ENCODE data around the gene GRID1.

The GRID1 gene

GRCh38 chr10:86366033-86366901, at the start of gene GRID1:
GRID1 (minus strand) TSS chr10:86366795.
- TF ChIP-seq POLR2A (IDR thresholded peaks at IDR 0.05; ENCODE audit: low read length) = no peak
- DNase-seq = no peak

DNA sequence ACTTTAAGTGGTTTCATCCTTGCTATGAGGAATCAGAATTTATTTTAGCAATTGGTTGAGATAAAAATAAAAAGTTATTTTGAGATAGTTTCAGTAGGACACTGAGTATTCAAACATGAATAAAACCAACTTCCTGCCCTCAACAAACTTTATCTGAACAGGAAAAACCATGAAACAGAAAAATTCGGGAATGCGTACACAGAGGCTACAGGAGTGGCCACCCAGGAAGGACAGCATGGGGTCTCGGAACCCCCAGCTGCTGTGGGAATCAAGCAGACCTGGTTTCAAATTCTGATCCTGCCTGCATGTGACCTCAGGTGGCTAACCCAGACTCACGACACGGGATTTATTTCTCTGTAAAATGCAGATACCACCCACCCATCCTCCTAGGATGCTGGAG, 49.0 kb upstream of the GRID1 start:
- no peak for TF ChIP-seq GATA1 (IDR thresholded peaks at IDR 0.05; ENCODE audit: low read depth, low read length)
- no peak for TF ChIP-seq POLR2A (IDR thresholded peaks at IDR 0.05; ENCODE audit: low read length)
- DNase-seq = no peak

GRCh38 chr10:86415116-86415515, 48.5 kb upstream of the GRID1 start:
- DNase-seq = no peak
- TF ChIP-seq POLR2A (IDR thresholded peaks at IDR 0.05; ENCODE audit: low read length) (no peak), GATA1 (IDR thresholded peaks at IDR 0.05; ENCODE audit: low read depth, low read length) (no peak)

DNA sequence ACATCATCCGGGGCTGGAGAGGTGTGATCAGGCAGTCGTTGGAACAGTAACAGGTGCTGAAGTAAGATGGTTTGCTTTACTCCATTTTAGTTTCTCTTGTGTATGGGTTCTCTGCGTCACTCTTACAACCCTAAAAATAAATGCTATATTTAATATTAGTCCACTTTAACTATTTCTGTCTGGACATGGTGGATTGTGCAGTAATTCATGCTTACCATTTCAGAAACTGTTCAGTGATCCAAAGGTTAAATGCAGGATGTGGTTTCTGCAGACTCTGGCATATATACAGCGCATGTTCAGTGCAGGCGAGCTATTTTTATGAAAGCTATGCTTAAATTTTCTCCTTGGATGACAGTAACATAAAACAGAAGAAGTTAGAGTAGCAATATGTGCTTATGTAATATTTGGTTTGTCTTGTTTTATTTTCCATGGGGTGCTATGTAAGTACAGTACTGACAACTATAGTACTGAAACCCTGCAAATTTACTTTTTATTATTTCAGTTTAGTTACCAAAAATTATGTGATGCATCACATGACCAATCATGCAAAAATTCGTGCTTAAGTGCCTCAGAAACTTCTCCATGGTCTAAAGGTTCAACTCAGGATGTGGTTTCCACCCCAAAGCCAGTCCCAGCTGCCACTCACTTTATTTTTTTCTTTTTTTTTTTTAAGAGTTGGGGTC, 46.6 kb upstream of the GRID1 start:
- TF ChIP-seq GATA1 (IDR thresholded peaks at IDR 0.05; ENCODE audit: low read depth, low read length) (no peak), POLR2A (IDR thresholded peaks at IDR 0.05; ENCODE audit: low read length) (no peak)
- DNase-seq = no peak

DNA sequence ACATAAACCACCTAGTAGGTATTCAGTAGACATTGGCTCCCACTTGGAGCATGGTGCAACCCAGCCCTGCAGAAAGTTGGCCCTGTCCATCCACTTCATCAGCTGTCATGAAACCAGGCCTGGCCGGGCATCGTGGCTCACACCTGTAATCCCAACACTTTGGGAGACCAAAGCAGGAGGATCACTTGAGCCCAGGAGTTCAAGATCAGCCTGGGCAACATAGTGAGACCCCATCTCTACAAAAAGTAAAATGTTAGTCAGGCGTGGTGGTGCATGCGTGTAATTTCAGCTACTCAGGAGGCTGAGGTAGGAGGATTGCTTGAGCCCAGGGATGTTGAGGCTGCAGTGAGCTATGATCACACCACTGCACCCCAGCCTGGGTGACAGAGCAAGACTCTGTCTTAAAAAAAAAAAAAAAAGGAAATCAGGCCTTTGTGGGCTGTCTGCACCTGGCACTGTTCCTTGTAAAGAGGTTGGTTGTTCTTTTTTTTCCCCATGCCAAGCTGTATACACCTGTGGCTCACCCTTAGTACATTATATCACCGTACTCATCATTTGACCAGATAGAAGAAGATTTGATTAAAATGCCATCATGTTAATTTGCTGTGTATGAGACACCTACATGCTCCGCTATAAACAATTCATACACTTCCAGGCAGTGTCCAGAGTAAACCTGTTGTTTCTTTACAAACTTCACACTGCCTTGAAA, 45.4 kb upstream of the GRID1 start:
- TF ChIP-seq GATA1 (IDR thresholded peaks at IDR 0.05; ENCODE audit: low read depth, low read length) (no peak), POLR2A (IDR thresholded peaks at IDR 0.05; ENCODE audit: low read length) (no peak)
- no peak for DNase-seq

- DNase-seq = no peak
- TF ChIP-seq GATA1 (IDR thresholded peaks at IDR 0.05; ENCODE audit: low read depth, low read length) (no peak), POLR2A (IDR thresholded peaks at IDR 0.05; ENCODE audit: low read length) (no peak)
Observed at GRCh38 chr10:86411281-86411841, 44.8 kb upstream of the GRID1 start.

- DNase-seq = no peak
- no peak for TF ChIP-seq POLR2A (IDR thresholded peaks at IDR 0.05; ENCODE audit: low read length)
- no peak for TF ChIP-seq GATA1 (IDR thresholded peaks at IDR 0.05; ENCODE audit: low read depth, low read length)
Observed at GRCh38 chr10:86410542-86411124, 44.0 kb upstream of the GRID1 start.

GRCh38 chr10:86409183-86409582, 42.6 kb upstream of the GRID1 start:
- TF ChIP-seq POLR2A (IDR thresholded peaks at IDR 0.05; ENCODE audit: low read length) = no peak
- TF ChIP-seq GATA1 (IDR thresholded peaks at IDR 0.05; ENCODE audit: low read depth, low read length) = no peak
- no peak for DNase-seq

DNA sequence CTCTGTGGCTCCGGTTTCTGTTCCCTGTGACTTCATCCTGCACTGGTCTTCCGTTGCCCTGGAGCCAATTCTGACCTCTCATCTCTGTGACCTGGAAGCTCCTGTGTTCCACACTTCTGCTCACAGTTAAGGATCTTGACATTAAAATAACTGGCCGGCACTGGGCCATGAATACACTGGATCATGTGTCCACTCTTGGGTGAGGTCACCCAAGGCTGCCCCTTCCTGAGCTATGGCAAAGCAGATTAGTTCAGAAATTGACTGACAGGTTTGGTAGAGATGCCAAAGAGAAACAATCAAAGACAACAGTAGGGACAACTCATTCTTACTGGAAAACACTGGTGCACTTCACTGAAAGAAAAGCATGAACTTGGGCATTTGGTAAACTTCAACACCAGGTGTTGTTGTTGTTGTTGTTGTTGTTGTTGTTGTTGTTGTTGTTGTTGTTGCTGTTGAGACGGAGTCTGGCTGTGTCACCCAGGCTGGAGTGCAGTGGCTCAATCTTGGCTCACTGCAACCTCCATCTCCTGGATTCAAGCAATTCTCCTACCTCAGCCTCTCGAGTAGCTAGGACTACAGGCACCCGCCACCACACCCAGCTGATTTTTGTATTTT, 36.7 kb upstream of the GRID1 start:
- TF ChIP-seq POLR2A (IDR thresholded peaks at IDR 0.05; ENCODE audit: low read length) = no peak
- no peak for TF ChIP-seq GATA1 (IDR thresholded peaks at IDR 0.05; ENCODE audit: low read depth, low read length)
- DNase-seq = no peak

DNA sequence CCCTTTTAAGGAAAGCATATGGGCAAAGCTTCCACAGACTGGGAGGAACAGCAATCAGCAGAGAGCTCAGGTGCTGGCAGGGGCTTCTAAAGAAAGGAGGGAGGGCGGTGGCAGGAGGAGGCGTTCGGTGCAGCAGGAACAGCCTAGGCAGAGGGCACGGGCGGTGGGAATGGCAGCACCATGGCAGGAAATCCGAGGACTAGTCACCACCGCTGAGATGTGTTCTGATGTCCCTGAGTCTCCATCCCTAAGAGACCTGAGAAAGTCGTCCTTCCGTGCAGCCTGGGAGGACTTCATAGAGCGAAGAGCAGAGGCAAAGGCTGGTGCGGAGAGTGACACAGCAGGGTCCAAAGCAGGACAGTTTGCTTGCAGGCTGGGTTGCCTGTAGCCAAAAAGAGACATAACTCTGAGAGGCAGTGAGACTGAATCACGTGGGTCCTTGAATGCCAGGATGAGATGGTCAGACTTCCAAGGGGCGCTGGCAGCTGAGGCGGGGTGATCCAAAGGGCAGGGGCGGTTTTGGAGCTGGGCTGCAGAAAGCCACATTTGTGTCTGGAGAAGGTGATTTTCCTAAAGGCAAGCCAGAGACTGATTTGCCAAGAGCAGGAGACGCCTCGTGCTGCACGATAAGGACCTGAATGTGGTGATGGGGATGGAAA, 35.8 kb upstream of the GRID1 start:
- no peak for DNase-seq
- TF ChIP-seq GATA1 (IDR thresholded peaks at IDR 0.05; ENCODE audit: low read depth, low read length) = no peak
- TF ChIP-seq POLR2A (IDR thresholded peaks at IDR 0.05; ENCODE audit: low read length) = no peak

GRCh38 chr10:86401588-86402282, 35.1 kb upstream of the GRID1 start:
- no peak for DNase-seq
- TF ChIP-seq GATA1 (IDR thresholded peaks at IDR 0.05; ENCODE audit: low read depth, low read length) = no peak
- TF ChIP-seq POLR2A (IDR thresholded peaks at IDR 0.05; ENCODE audit: low read length) = no peak

Measured in erythroblast (primary cell).